Mucosa of stomach (tissue), 1 donor: Measurements from ENCODE around the gene RNF223.

Experiments
- H3K27me3 ChIP-seq: one replicate; pipeline ENCODE4 v1.7.0; 2013; ENCODE audit warnings: mild to moderate bottlenecking, low read length; ENCODE audit not compliant: control insufficient read depth, insufficient read depth
- H3K36me3 ChIP-seq: one replicate; pipeline ENCODE4 v1.7.0; 2013; ENCODE audit warnings: low read length; ENCODE audit not compliant: control insufficient read depth, insufficient read depth
- H3K4me1 ChIP-seq: one replicate; pipeline ENCODE4 v1.7.0; 2013; ENCODE audit warnings: mild to moderate bottlenecking, low read length; ENCODE audit not compliant: control insufficient read depth, insufficient read depth
- H3K4me3 ChIP-seq: one replicate; pipeline ENCODE4 v1.7.0; 2013; ENCODE audit warnings: low read length
- H3K9ac ChIP-seq: one replicate; pipeline ENCODE4 v1.7.0; 2013; ENCODE audit warnings: mild to moderate bottlenecking, low read length, moderate library complexity
- H3K9me3 ChIP-seq: one replicate; pipeline ENCODE4 v1.7.0; 2013; ENCODE audit warnings: mild to moderate bottlenecking, low read length, moderate library complexity; ENCODE audit not compliant: control insufficient read depth
- donor health status: Pancreatic carcinoma.

The RNF223 gene

DNA sequence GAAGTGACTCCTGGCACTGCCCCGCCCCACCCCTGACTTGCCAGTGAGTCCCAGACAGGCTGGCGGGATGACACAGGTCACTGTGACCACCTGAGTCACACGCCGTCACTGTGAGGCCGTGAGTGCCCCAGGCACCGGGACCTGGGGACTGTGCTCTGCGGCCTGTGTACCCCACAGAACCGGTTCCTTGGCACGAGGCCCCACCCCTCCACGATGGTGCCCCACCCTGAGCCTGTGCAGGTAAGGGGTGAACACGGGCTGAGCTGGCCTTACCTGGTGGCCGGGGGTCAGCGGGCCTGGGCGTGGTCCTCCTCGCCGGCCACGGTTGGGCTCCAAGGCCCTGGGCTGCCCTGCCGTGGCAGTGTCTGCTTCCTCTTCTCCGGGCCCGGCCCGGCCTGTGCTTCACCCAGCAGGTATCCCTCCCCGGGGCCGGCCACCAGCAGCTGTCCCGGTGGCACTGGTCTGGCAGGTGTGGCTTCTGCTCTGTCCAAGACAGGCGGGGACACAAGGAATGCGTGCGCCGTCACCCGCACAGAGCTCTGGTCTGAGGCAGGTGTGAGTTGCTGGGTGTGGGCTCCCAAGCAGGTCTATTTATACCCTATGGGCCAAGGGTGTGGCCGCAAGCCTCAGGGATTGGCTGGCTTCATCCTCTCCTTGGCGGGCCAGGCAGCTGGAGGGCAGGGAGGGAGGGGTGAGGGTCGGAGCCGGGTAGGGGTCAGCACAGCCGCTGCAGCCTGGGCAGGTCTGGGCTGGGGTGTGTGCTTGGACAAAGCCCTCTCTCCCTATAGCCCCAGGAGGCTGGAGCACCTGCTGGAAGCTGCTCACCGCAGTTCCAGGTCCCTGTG lies at the start of gene RNF223:
RNF223 (minus strand) TSS at position 564 of the 845 bp plus-strand sequence. CDS start 1,740 bp downstream, outside the sequence.
- no peaks in the 10 kb centered on the region for H3K36me3 ChIP-seq
- H3K4me1 ChIP-seq, result peaks cover 47% of the 10 kb centered on the region
- H3K27me3 ChIP-seq, result peaks cover 14% of the 10 kb centered on the region
- H3K4me3 ChIP-seq, result peak within 1 kb of the TSS; percentile 56
- peak within 1 kb of the TSS; percentile 73 for H3K9ac ChIP-seq
- no peaks in the 10 kb centered on the region for H3K9me3 ChIP-seq

DNA sequence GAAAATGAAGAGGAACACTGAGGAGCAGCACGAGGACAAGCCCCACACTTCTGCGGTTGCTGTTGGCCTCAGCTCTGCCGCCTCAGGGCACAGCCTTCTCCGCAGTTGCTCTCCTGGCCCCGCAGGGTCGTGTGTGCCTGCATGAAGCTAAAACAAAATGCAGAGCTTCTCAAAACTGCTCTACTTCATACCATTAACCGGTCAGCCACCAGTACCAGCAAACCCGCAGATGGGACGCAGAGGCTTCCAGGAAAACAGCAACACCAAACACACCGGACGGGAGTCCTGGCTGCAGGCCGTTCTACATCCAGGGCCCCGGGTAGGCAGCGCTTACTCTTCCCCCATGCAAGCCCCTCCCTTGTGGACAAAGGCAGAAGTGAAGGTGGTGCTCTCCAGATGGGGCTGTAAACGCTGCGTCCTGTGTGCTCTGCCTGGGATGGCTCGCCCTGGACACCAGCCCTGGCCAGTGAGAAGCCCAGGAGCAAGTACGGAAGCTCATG lies 48.9 kb upstream of the RNF223 start:
- Histone ChIP-seq H3K9me3 (no peaks in the 10 kb centered on the region), H3K4me3 (peak overlapping the region; percentile 1), H3K36me3 (no peaks in the 10 kb centered on the region), H3K27me3 (peaks cover 14% of the 10 kb centered on the region), H3K4me1 (peaks cover 60% of the 10 kb centered on the region), H3K9ac (peak overlapping the region; percentile 70)

GRCh38 chr1:1122078-1122811 lies 48.1 kb upstream of the RNF223 start:
- Histone ChIP-seq H3K9ac (peak overlapping the region; percentile 70), H3K4me3 (peak overlapping the region; percentile 31)

GRCh38 chr1:1121611-1122077 lies 47.5 kb upstream of the RNF223 start:
- H3K9ac ChIP-seq, result peak overlapping the region; percentile 70
- H3K9me3 ChIP-seq, result no peaks in the 10 kb centered on the region
- H3K27me3 ChIP-seq, result peaks cover 20% of the 10 kb centered on the region
- H3K4me3 ChIP-seq, result no peak overlapping the region
- no peaks in the 10 kb centered on the region for H3K36me3 ChIP-seq
- peaks cover 55% of the 10 kb centered on the region for H3K4me1 ChIP-seq

More at GRCh38 chr1:1122078-1122811, 48.1 kb upstream of the RNF223 start:
- peaks cover 20% of the 10 kb centered on the region for H3K27me3 ChIP-seq
- no peaks in the 10 kb centered on the region for H3K9me3 ChIP-seq
- peaks cover 56% of the 10 kb centered on the region for H3K4me1 ChIP-seq
- no peaks in the 10 kb centered on the region for H3K36me3 ChIP-seq

DNA sequence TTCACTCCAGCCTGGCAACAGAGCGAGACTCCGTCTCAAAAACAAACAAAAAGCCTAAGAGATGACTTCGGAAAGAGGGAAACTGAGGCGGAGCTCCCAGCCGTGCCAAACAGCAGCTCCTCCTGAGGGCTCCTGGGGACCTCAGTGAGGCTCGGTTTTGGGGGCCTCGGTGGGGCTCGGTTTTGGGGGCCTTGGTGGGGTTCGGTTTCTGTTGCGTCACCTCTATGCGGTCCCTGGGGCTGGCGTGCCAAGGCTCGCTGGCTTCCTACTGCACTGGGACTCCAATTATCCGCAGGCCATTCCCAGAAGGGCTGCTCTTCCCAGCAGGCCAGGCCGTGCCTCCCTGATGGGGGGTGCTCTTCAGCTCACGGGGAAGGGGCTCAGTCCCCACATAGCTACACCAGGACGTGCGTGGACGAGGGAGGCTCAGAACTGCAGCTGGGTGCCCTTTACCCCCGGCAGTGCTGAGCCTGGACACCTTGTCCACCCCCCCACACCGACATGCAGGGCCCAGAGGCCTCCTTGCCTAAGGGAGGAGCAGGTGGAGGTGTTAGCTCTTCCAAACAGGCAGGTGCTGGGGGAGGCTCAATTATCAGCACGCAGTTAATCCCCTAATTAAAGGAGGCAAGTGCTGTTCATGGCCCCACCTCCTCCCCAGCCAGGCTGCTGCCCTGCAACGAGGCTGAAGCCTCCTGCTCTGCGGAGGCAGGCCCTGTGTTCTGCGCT lies 46.9 kb upstream of the RNF223 start:
- H3K27me3 ChIP-seq, result peaks cover 20% of the 10 kb centered on the region
- H3K36me3 ChIP-seq, result no peaks in the 10 kb centered on the region
- H3K9ac ChIP-seq, result no peak overlapping the region
- H3K4me3 ChIP-seq, result no peak overlapping the region
- no peaks in the 10 kb centered on the region for H3K9me3 ChIP-seq
- H3K4me1 ChIP-seq, result peaks cover 49% of the 10 kb centered on the region

GRCh38 chr1:1120096-1120495 lies 46.0 kb upstream of the RNF223 start:
- Histone ChIP-seq H3K4me1 (peaks cover 39% of the 10 kb centered on the region), H3K27me3 (peaks cover 20% of the 10 kb centered on the region), H3K4me3 (no peak overlapping the region), H3K9ac (no peak overlapping the region), H3K9me3 (no peaks in the 10 kb centered on the region), H3K36me3 (no peaks in the 10 kb centered on the region)

GRCh38 chr1:1119272-1119890 lies 45.3 kb upstream of the RNF223 start:
- no peaks in the 10 kb centered on the region for H3K36me3 ChIP-seq
- H3K9me3 ChIP-seq, result no peaks in the 10 kb centered on the region
- peaks cover 35% of the 10 kb centered on the region for H3K4me1 ChIP-seq
- peaks cover 20% of the 10 kb centered on the region for H3K27me3 ChIP-seq
- H3K9ac ChIP-seq, result no peak overlapping the region
- H3K4me3 ChIP-seq, result no peak overlapping the region

DNA sequence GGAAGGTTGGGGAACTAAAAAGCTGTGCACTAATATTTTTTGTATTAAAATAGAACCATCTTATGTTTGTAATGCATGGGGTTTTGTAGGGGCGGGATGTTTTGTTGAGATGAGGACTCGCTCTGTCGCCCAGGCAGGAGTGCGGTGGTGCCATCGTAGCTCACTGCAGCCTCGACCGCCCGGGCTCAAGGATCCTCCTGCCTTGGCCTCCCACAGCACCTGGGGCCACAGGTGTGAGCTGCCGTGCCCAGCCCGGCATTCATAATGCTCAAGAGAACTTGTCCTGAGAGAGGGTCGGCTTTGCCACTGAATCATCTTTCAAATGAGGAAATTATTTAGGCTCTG lies 44.7 kb upstream of the RNF223 start:
- H3K27me3 ChIP-seq, result peaks cover 20% of the 10 kb centered on the region
- H3K4me1 ChIP-seq, result peaks cover 30% of the 10 kb centered on the region

DNA sequence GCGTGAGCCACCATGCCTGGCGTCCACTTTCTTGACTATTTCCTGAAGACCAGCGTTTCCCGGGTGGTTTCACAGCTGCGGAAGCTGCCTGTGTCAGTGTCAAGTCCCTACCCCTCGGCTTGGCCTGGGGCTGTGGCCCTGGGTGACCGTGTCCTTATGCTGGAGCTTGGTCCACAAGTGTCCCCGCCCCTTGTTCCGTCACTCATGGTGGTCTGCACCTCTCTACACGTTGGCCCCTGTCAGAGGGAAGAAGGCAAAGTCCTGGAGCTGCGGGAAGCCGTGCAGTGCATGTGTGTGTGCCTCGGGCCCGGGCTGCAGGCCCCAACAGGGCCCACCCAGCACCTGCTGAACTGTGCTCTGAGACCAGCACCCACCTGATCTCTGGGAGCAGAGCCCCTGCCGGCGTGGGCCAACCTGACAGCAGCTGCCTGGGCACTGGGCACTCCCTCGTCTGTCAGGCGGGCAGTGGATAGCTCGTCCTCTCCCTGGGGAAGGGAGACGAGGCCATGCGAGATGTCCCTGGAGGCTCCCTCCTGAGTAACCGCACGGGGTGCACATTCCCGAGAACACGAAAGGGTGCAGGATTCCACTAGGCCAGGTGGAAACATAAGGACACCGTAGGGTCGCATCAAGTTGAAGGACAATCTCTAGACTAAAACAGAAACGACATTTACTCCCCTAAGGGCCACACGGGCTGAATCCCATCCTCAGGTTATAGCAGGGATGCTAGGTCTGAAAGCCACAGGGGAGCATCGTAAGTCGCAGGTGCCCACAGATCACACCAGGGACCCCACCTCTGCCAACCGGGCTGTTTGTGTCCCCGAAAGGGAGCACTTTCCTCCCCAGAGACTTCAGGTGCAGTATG lies 44.1 kb upstream of the RNF223 start:
- H3K4me3 ChIP-seq, result no peak overlapping the region

More for the DNA sequence above, 44.7 kb upstream of the RNF223 start:
- Histone ChIP-seq H3K4me3 (no peak overlapping the region), H3K9ac (no peak overlapping the region), H3K36me3 (no peaks in the 10 kb centered on the region), H3K9me3 (no peaks in the 10 kb centered on the region)

DNA sequence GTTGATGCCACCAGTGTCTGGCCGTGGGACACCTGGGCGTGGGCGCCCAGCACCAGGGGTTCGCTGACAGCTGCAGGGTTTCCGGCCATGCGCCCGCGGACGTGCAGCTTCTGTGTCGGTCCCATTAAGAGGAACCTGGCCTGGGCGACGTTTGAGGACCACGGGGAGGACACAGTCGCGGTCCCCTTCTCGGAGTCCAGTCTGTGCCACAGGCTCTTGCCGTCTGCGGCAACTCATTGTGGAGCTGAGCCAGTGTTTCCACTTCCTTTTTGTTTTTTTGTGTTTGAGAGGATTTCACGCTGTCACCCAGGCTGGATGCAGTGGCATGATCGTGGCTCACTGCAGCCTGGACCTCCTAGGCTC lies 43.3 kb upstream of the RNF223 start:
- Histone ChIP-seq H3K4me3 (no peak overlapping the region), H3K36me3 (no peaks in the 10 kb centered on the region), H3K4me1 (peaks cover 16% of the 10 kb centered on the region), H3K9ac (no peak overlapping the region), H3K9me3 (no peaks in the 10 kb centered on the region), H3K27me3 (peaks cover 20% of the 10 kb centered on the region)

More for the DNA sequence above, 44.1 kb upstream of the RNF223 start:
- Histone ChIP-seq H3K9me3 (no peaks in the 10 kb centered on the region), H3K36me3 (no peaks in the 10 kb centered on the region), H3K4me1 (peaks cover 24% of the 10 kb centered on the region), H3K27me3 (peaks cover 20% of the 10 kb centered on the region), H3K9ac (no peak overlapping the region)
